Adipose tissue (tissue), 3 donors: ENCODE results near the gene SYAP1. TPM values are rescaled to one million over a fixed set of nuclear protein-coding genes. Genes with fewer than 3 reads are reported as not detected.
"Not testable (repeated sequence)": the region's sequence is repeated elsewhere in the genome, so short reads cannot be mapped to it uniquely, and the experiment has no call there.

Experiments used
- H3K27ac ChIP-seq: one replicate; pipeline ENCODE4 v1.5.1; 2013; ENCODE audit warnings: low read depth, low read length
- WGBS, 3 donors: extraction: QIAGEN DNeasy Blood & Tissue Kit; methylation state at CpG; one replicate each; pipeline ENCODE4 v1.1.7; 2013; 5-methylcytosine and 5-hydroxymethylcytosine counted together
- polyA plus RNA-seq, 3 donors: library from polyadenylated mRNA; stranded (reverse); fragments of 200-250 nt; gene quantifications; one replicate each; pipeline ENCODE4 v1.2.3, GENCODE V29; 2013
- donor health status: healthy with polysubstance abuse.
- donor health status: Bipolar disorder and iron deficiency.
- donor health status: healthy.

The SYAP1 gene
- 10 to 100 TPM in 2 of 3 donors, 1 to 10 TPM in 1; 5.7 to 17.0 (median 13.6) TPM for polyA plus RNA-seq

GRCh38 chrX:16719334-16720084, at the start of gene SYAP1:
SYAP1 (plus strand) TSS chrX:16719612; CDS start chrX:16719725, 113 bp downstream.
- H3K27ac ChIP-seq: peak within 1 kb of the TSS; percentile 40
- WGBS, 3 donors: 0 to 1% (median 0%) methylated on average over 41 to 54 of the region's 54 CpGs

- H3K27ac ChIP-seq: no peak overlapping the region
These were observed 48.4 kb upstream of the SYAP1 start for GRCh38 chrX:16671005-16671404.

GRCh38 chrX:16678689-16679088, 40.7 kb upstream of the SYAP1 start:
- H3K27ac ChIP-seq: no peak overlapping the region
- 71 to 81% (median 76%) methylated on average over 11 of the region's 11 CpGs for WGBS, 3 donors

DNA sequence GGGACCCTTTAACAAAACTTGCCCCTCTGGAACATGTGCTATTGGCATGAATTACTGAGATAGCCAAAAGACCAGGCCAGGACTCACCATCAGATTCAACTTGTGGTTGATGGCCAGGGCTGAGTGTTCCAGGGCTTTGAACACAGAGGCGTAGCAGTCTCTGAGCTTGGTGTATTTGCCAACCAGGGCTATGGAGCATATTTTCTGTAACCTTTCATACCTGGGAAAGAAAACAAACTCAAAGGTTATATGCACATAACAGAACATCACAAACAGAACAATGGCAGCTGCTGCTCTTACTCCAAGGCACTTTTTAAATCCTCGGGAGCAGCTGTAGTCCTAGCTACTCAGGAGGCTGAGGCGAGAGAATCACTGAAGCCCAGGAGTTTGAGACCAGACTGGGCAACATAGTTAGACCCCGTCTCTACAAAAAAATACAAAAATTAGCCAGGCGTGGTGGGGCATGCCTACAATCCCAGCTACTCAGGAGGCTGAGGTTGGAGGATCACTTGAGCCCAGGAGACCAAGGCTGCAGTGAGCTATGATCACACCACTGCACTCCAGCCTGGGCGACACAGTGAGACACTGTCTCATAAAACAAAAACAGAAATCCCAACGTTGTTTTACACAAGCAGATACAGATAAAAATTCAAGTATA, 36.3 kb upstream of the SYAP1 start:
- WGBS, 3 donors: 89 to 96% (median 95%) methylated on average over 7 of the region's 7 CpGs
- no peak overlapping the region for H3K27ac ChIP-seq

DNA sequence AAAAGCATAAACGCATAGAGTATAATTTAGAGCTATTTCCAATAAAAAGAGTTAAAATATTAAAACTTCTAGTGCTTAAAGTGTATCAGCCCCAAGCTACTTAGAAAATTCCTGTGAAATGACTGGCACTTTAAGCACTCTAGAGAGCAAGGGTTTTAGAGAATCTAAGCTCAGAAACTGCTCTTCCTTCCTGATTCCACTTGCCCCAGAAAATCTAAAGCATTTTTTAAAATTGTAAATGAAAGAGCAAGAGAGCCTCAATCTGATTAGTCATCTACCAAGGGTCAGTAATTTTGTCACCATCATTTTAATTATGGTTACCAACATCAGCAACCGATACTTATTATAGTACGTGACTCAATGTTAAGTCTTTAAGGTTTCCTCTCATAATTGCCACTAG, 31.9 kb upstream of the SYAP1 start:
- 90 to 100% (median 94%) methylated on average over 3 of the region's 3 CpGs for WGBS, 3 donors
- no peak overlapping the region for H3K27ac ChIP-seq

DNA sequence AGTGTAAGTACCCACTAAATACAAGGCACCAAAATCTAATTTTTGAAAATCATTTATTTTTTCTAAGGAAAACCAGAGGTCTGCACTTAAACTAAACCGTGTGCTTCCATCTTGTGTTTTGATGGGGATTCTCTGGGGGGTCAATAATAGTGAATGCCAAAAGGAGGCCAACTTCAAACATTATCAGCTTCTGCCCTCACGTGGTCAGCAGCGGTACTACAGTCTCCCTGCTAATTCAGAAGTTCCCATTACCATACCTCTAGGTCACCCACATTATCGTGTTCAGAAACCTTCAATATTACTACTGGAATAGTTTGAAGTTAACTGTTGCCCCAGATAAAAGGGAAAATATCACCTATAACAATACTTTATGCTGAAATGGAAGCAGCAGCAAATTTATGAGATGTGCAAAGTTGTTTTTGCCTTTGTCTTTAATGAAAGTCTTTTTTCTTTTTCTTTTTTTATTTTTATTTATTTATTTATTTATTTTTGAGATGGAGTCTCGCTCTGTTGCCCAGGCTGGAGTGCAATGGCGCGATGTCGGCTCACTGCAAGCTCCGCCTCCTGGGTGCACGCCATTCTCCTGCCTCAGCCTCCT, 24.2 kb upstream of the SYAP1 start:
- no peak overlapping the region for H3K27ac ChIP-seq
- WGBS, 3 donors: 30 to 58% (median 48%) methylated on average over 6 to 10 of the region's 10 CpGs

GRCh38 chrX:16696956-16697355, 22.5 kb upstream of the SYAP1 start:
- H3K27ac ChIP-seq: no peak overlapping the region
- 36 to 67% (median 65%) methylated on average over 3 of the region's 3 CpGs for WGBS, 3 donors

GRCh38 chrX:16699389-16699788, 20.0 kb upstream of the SYAP1 start:
- H3K27ac ChIP-seq: no peak overlapping the region
- WGBS, 3 donors: 70 to 92% (median 87%) methylated on average over 6 of the region's 6 CpGs

DNA sequence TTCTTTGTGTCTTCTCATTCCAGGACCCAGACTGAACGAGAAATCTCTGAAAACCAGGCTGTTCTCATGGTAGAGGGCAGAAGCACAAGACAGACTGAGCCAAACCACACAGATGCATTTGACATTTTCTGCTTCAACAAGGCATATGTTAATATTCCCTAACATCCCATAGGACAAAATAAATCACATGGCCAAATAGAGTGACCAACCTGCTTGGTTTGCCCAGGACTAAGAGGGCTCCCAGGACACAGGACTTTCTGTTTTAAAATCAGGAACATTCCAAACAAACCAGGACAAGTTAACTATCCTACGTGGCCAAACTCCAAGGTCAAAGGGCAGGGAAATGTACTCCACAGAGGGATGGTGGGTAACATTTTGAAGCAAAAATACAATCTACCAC, 18.7 kb upstream of the SYAP1 start:
- WGBS, 3 donors: 35 to 86% (median 79%) methylated on average over 2 of the region's 2 CpGs
- H3K27ac ChIP-seq: no peak overlapping the region

- WGBS, 3 donors: 86 to 91% (median 88%) methylated on average over 15 of the region's 15 CpGs
- no peak overlapping the region for H3K27ac ChIP-seq
These were observed 16.5 kb upstream of the SYAP1 start for GRCh38 chrX:16702700-16703599.

DNA sequence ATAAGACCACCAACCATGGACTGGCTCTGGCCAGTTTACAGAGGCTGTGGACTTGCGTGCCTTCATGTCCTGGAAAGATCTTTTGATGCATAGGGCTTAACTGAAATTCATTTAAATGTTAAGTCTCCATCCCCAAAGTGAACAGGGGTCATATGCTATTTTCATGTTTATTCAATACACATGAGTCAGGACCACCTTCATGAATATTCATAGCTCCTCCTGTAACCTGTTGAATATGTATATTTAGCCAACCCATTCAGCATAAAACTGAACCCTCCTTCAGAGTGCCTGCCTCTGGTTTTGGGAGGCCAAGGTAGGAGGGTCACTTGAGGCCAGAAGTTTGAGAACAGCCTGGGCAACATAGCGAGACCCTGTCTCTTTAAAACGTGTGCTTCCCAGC, 14.0 kb upstream of the SYAP1 start:
- 84 to 90% (median 88%) methylated on average over 3 of the region's 3 CpGs for WGBS, 3 donors
- H3K27ac ChIP-seq: no peak overlapping the region

DNA sequence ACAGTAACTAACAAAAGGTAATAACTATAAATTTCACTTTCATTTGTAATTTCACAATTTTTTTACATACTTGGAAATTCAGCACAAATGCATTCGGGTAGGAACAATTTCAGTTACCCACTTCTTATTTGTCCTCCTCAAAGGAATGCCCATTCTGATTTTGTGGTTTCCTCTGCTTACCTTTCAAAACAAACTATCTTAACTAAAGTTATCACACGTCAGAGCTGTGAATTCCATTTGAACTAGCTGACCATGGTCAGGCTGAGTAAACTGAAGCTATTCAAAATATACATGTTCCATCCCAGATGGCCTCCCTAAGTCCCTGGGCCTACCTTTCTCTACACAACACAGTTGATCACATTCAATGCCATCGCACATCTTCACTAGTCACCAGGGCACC, 11.4 kb upstream of the SYAP1 start:
- H3K27ac ChIP-seq: no peak overlapping the region
- WGBS, 3 donors: 81 to 88% (median 84%) methylated on average over 3 of the region's 3 CpGs

DNA sequence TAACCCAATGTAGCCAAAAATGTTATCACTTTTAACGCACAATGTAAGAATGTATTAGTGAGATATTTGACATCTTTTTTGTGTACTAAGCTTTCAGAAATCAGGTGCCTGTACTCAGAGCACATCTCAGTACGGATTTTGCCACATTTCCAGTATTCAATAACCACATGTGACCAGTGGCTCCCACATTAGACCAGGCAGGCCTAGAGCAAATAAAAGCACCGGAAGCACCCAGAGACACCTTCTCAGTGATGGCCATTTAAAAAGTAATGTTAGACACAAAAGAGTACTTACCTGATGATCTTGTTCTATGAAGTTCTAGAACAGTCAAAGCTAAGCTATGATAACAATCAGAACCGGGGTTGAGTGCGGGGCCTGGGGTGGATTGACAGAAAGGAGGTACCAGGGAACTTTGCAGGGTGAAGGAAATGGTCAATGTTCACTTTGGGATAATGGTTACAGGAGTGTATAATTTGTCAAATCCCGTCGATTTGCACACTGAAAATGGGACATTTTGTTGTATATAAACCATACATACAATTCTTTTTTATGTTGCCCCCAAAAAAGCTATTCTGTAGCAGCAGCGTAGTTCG, 8.1 kb upstream of the SYAP1 start:
- 15 to 53% (median 32%) methylated on average over 9 of the region's 9 CpGs for WGBS, 3 donors
- H3K27ac ChIP-seq: no peak overlapping the region

DNA sequence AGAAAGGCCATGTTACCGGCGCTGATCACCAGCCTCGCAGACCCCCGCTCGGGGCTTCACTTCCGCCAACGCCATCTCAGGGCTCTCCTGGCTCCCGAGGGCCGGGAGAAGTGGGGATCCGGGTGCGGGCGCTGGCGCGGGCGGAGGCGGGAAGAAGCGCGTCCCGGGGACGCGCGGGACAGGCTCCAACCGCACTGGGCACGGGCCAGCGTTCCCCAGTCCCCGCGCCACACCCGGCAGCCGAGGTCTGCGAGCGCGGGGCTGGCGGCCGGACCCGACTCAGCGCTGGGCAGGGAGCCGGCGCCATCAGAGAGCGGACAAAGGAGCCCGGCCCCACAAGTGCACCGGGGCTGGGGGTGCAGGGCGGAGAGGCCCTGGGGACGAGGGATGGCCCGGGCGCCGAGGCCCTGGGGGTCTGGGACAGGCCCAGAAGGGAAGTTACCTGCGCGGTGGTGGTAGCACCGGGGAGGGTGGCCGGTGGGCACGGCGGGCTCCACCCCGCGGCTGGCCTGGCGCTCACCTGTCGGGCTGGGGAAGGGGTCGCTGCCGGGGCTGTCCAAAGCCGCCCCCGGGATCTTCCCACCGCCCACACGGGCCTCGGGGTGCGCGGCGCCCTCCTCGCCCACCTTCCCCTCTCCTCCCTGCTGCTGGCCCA, 7.4 kb upstream of the SYAP1 start:
- 0 to 2% (median 1%) methylated on average over 7 to 66 of the region's 67 CpGs for WGBS, 3 donors
- H3K27ac ChIP-seq: no peak overlapping the region

DNA sequence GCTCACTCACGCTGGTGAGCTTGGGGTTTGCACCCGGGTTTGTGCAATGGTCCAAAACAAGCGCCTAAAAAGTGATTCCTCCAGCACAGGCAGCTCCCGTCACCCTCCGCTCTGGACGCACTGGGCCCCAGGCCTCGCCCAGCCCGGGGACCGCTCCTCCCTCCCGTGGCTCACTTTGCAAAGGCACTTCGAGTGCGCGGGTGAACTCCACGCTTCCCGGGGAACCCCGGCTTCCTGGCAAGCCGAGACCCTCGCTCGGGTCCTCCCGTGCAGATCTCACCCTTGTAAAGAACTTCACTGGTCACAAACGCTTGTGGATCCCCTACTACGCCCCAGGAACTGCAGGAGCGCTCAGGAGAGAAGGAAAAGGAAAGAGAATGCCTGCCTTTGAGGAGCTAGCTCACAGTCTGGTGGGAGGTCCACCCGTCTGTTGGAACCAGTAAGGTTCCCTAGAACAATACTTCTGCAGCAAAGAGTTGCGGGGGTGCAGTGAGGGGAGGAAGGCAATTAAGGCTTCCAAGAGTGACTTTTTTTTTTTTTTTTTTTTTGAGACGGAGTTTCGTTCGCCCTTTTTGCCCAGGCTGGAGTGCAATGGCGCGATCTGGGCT, 6.8 kb upstream of the SYAP1 start, which contains the start of gene CTPS2:
TSS of gene CTPS2 (minus strand) at position 122 of the 608 bp plus-strand sequence. CDS start 9,767 bp downstream, outside the sequence.
- 0 to 10% (median 5%) methylated on average over 10 to 29 of the region's 30 CpGs for WGBS, 3 donors
- H3K27ac ChIP-seq: no peak within 1 kb of the TSS

- WGBS, 3 donors: 70 to 89% (median 82%) methylated on average over 8 of the region's 8 CpGs
- H3K27ac ChIP-seq: no peak overlapping the region
These were observed 4.9 kb upstream of the SYAP1 start for GRCh38 chrX:16714504-16714903.

GRCh38 chrX:16715638-16716037, 3.8 kb upstream of the SYAP1 start:
- WGBS, 3 donors: 82 to 89% (median 86%) methylated on average over 1 to 2 of the region's 6 CpGs
- H3K27ac ChIP-seq: not testable (repeated sequence)
